Karpas-422 (cell line): ENCODE data around the gene PTPRG. TPM values are rescaled to one million over a fixed set of nuclear protein-coding genes. Genes with fewer than 3 reads are reported as not detected.
"Not testable (repeated sequence)": the region's sequence is repeated elsewhere in the genome, so short reads cannot be mapped to it uniquely, and the experiment has no call there.

Experiments used
- DNase-seq: peaks from one replicate; pipeline ENCODE4 v3.0.0-alpha.2; 2015
- H2AFZ ChIP-seq: fragments of 200-600 bp; sonication (generic); 2 replicates; pipeline ENCODE4 v1.6.1; 2014; ENCODE audit warnings: antibody characterized with exemption, low read length, mixed read lengths
- H3K27ac ChIP-seq: fragments of 200-600 bp; sonication (generic); 2 replicates; pipeline ENCODE4 v1.5.1; 2014; ENCODE audit warnings: mild to moderate bottlenecking, low read length, moderate library complexity
- H3K27me3 ChIP-seq: fragments of 200-600 bp; sonication (generic); 2 replicates; pipeline ENCODE4 v1.6.1; 2014; ENCODE audit warnings: low read length, mixed read lengths
- H3K36me3 ChIP-seq: fragments of 200-600 bp; sonication (generic); 2 replicates; pipeline ENCODE4 v1.6.1; 2014; ENCODE audit warnings: low read length, mixed read lengths; ENCODE audit not compliant: insufficient read depth
- H3K4me1 ChIP-seq: fragments of 200-600 bp; sonication (generic); 2 replicates; pipeline ENCODE4 v1.6.1; 2014; ENCODE audit warnings: mild to moderate bottlenecking, low read length, mixed read lengths
- H3K4me2 ChIP-seq: fragments of 200-600 bp; sonication (generic); 2 replicates; pipeline ENCODE4 v1.6.1; 2014; ENCODE audit warnings: low read length, low read depth, mild to moderate bottlenecking; ENCODE audit not compliant: poor library complexity, severe bottlenecking
- H3K4me3 ChIP-seq: fragments of 200-600 bp; sonication (generic); 2 replicates; pipeline ENCODE4 v1.5.1; 2014; ENCODE audit warnings: mild to moderate bottlenecking, antibody characterized with exemption, low read length, mixed read lengths
- H3K79me2 ChIP-seq: fragments of 200-600 bp; sonication (generic); 2 replicates; pipeline ENCODE4 v1.6.1; 2014; ENCODE audit warnings: mild to moderate bottlenecking, low read length, mixed read lengths
- H3K9ac ChIP-seq: fragments of 200-600 bp; sonication (generic); 2 replicates; pipeline ENCODE4 v1.6.0; 2014; ENCODE audit warnings: low read length
- H3K9me2 ChIP-seq: fragments of 200-600 bp; sonication (generic), shearing (Covaris generic); replicated peaks from 2 replicates; pipeline ENCODE4 v1.6.0; 2014; ENCODE audit warnings: mild to moderate bottlenecking, low read length, moderate library complexity; ENCODE audit not compliant: insufficient read depth
- H3K9me3 ChIP-seq: fragments of 300-700, 200-600 bp; sonication (generic); 2 replicates; pipeline ENCODE4 v1.6.1; 2014; ENCODE audit warnings: low read length, mixed read lengths
- H4K20me1 ChIP-seq: fragments of 200-600 bp; sonication (generic); 2 replicates; pipeline ENCODE4 v1.6.1; 2014; ENCODE audit warnings: mild to moderate bottlenecking, antibody characterized with exemption, low read length, low read depth; ENCODE audit not compliant: insufficient read depth
- total RNA-seq: library from RNA; depleted of rRNA; stranded (reverse); fragments of >200 nt; shearing (Covaris generic); gene quantifications from 2 replicates; pipeline ENCODE4 v1.2.3, GENCODE V29; 2014; ENCODE audit warnings: low replicate concordance

The PTPRG gene
- total RNA-seq, 1 experiment from 2014 or later, result not detected

DNA sequence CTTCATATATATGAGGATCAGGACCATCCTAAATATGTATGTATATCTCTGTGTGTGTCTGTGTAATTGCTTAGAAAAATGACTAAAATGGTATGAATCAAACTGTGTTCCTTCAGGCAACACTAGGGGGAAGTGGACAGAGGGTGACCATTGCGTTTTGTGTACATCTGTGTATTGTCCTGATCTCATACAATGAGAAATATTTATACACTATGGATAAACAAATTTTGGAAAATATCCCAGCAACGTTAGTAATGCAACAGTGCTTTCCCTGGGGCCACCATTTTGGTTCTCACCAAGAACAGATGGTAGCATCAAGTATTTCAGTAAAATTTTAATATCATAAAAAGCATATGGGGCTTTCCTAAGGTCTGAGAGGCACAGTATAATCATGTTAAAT is 130.1 kb downstream of the PTPRG start:
- no peak overlapping the region for H3K27ac ChIP-seq
- H3K9ac ChIP-seq, result no peak overlapping the region

DNA sequence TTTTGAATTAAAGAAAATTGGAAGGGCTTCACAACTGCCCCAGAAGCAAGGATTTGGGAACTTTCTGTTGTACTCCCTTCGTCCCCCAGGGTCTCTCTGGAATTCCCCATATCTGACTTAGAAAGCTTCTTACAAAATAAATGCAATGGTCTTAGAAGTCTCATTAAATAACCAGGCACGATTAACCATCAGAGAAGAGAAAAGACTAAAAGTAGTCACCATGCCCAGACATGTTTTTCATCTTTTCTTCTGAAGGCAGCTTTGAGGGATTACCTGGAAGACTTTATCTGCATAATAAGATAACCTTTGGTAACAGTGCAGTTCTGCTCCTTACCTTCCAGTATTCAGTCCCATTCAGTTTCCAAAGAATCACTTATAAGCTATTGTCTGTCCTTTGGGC is 135.9 kb downstream of the PTPRG start:
- no peak overlapping the region for H3K27ac ChIP-seq
- no peaks in the 10 kb centered on the region for H3K36me3 ChIP-seq
- no peak overlapping the region for H2AFZ ChIP-seq
- no peaks in the 10 kb centered on the region for H3K4me1 ChIP-seq
- H4K20me1 ChIP-seq, result no peaks in the 10 kb centered on the region
- DNase-seq, result no peak
- H3K79me2 ChIP-seq, result no peaks in the 10 kb centered on the region
- H3K9me2 ChIP-seq, result no peaks in the 10 kb centered on the region
- H3K9ac ChIP-seq, result no peak overlapping the region
- no peak overlapping the region for H3K4me3 ChIP-seq
- H3K9me3 ChIP-seq, result no peaks in the 10 kb centered on the region
- no peaks in the 10 kb centered on the region for H3K27me3 ChIP-seq
- no peak overlapping the region for H3K4me2 ChIP-seq

More for the DNA sequence above, 130.1 kb downstream of the PTPRG start:
- no peak overlapping the region for H3K4me3 ChIP-seq
- no peaks in the 10 kb centered on the region for H3K9me2 ChIP-seq
- no peak for DNase-seq
- no peaks in the 10 kb centered on the region; the same call in 1 of the 2 replicates for H3K9me3 ChIP-seq
- no peaks in the 10 kb centered on the region for H3K4me1 ChIP-seq
- no peaks in the 10 kb centered on the region for H3K79me2 ChIP-seq
- no peaks in the 10 kb centered on the region for H3K36me3 ChIP-seq
- no peaks in the 10 kb centered on the region for H3K27me3 ChIP-seq
- H3K4me2 ChIP-seq, result no peak overlapping the region
- no peak overlapping the region for H2AFZ ChIP-seq
- no peaks in the 10 kb centered on the region for H4K20me1 ChIP-seq

- H3K9me3 ChIP-seq, H2AFZ ChIP-seq, H3K79me2 ChIP-seq, H3K27me3 ChIP-seq, H3K27ac ChIP-seq, DNase-seq, H4K20me1 ChIP-seq, H3K9ac ChIP-seq, H3K4me1 ChIP-seq, H3K36me3 ChIP-seq, H3K4me2 ChIP-seq, H3K9me2 ChIP-seq, H3K4me3 ChIP-seq: not testable (repeated sequence)
Measured at GRCh38 chr3:61698278-61699072, 137.1 kb downstream of the PTPRG start.

GRCh38 chr3:61699622-61700021 is 138.3 kb downstream of the PTPRG start:
- no peaks in the 10 kb centered on the region for H3K36me3 ChIP-seq
- H3K27ac ChIP-seq, result no peak overlapping the region
- H3K4me2 ChIP-seq, result no peak overlapping the region
- no peaks in the 10 kb centered on the region for H3K79me2 ChIP-seq
- H3K4me1 ChIP-seq, result no peaks in the 10 kb centered on the region
- H3K27me3 ChIP-seq, result no peaks in the 10 kb centered on the region
- DNase-seq, result no peak
- H2AFZ ChIP-seq, result no peak overlapping the region
- H3K9me2 ChIP-seq, result no peaks in the 10 kb centered on the region
- H3K9ac ChIP-seq, result no peak overlapping the region
- no peaks in the 10 kb centered on the region for H4K20me1 ChIP-seq
- no peak overlapping the region for H3K4me3 ChIP-seq
- H3K9me3 ChIP-seq, result no peaks in the 10 kb centered on the region

- no peak for DNase-seq
- Histone ChIP-seq H3K9me2 (no peaks in the 10 kb centered on the region), H3K9me3 (no peaks in the 10 kb centered on the region), H3K4me2 (no peak overlapping the region), H2AFZ (no peak overlapping the region), H3K9ac (no peak overlapping the region), H3K4me1 (no peaks in the 10 kb centered on the region), H3K4me3 (no peak overlapping the region), H3K36me3 (no peaks in the 10 kb centered on the region), H3K27me3 (no peaks in the 10 kb centered on the region), H3K27ac (no peak overlapping the region), H4K20me1 (no peaks in the 10 kb centered on the region), H3K79me2 (no peaks in the 10 kb centered on the region)
Measured at GRCh38 chr3:61701011-61701410, 139.6 kb downstream of the PTPRG start.

DNA sequence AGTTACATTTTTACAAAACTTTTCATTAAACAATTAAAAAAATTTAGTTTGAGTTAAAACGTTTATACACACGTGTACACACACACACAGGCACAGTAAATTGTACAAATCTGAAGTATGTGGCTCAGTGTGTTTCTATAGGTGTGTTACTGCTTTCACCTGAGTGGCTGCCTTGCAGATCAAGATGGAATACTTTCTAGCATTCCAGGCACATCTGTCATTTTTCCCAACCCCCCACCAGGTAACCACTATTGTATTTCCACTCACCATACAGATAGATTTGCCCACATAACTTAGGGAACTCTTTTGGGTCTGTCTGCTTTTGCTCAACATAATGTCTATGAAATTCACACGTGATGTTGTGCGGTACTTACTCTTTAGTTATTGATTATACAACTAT is 141.1 kb downstream of the PTPRG start:
- Histone ChIP-seq H4K20me1 (no peaks in the 10 kb centered on the region), H3K9ac (no peak overlapping the region), H3K9me2 (no peaks in the 10 kb centered on the region)

GRCh38 chr3:61704807-61705206 is 143.4 kb downstream of the PTPRG start:
- H2AFZ ChIP-seq, result no peak overlapping the region
- no peak for DNase-seq
- H3K9me2 ChIP-seq, result no peaks in the 10 kb centered on the region
- H3K9me3 ChIP-seq, result peaks cover 4% of the 10 kb centered on the region; the same call in 1 of the 2 replicates
- H3K79me2 ChIP-seq, result no peaks in the 10 kb centered on the region
- no peaks in the 10 kb centered on the region for H3K36me3 ChIP-seq
- H3K4me2 ChIP-seq, result no peak overlapping the region
- no peaks in the 10 kb centered on the region for H4K20me1 ChIP-seq
- no peak overlapping the region for H3K4me3 ChIP-seq
- H3K27ac ChIP-seq, result no peak overlapping the region
- H3K4me1 ChIP-seq, result no peaks in the 10 kb centered on the region
- H3K9ac ChIP-seq, result no peak overlapping the region
- H3K27me3 ChIP-seq, result no peaks in the 10 kb centered on the region

More for the DNA sequence above, 141.1 kb downstream of the PTPRG start:
- no peak overlapping the region for H3K4me3 ChIP-seq
- no peaks in the 10 kb centered on the region for H3K4me1 ChIP-seq
- no peak overlapping the region for H3K27ac ChIP-seq
- peaks cover 4% of the 10 kb centered on the region; the same call in 1 of the 2 replicates for H3K9me3 ChIP-seq
- no peaks in the 10 kb centered on the region for H3K27me3 ChIP-seq
- H3K79me2 ChIP-seq, result no peaks in the 10 kb centered on the region
- DNase-seq, result no peak
- H3K36me3 ChIP-seq, result no peaks in the 10 kb centered on the region
- no peak overlapping the region for H3K4me2 ChIP-seq
- no peak overlapping the region for H2AFZ ChIP-seq

- Histone ChIP-seq H2AFZ (no peak overlapping the region), H3K79me2 (no peaks in the 10 kb centered on the region), H4K20me1 (no peaks in the 10 kb centered on the region), H3K4me1 (no peaks in the 10 kb centered on the region), H3K4me2 (no peak overlapping the region), H3K36me3 (no peaks in the 10 kb centered on the region), H3K4me3 (no peak overlapping the region), H3K9me3 (peaks cover 4% of the 10 kb centered on the region; the same call in 1 of the 2 replicates), H3K9ac (no peak overlapping the region), H3K27me3 (no peaks in the 10 kb centered on the region), H3K27ac (no peak overlapping the region), H3K9me2 (no peaks in the 10 kb centered on the region)
- no peak for DNase-seq
Measured at GRCh38 chr3:61707492-61707891, 146.1 kb downstream of the PTPRG start.
